ENCODE results near the gene C4orf46. TPM values are rescaled to one million over a fixed set of nuclear protein-coding genes. Genes with fewer than 3 reads are reported as not detected.

C4orf46 gene
- total RNA-seq, 1 donor from 2014 or later = 34.2 TPM

GRCh38 chr4:158656439-158656838 is 15.2 kb downstream of the C4orf46 start:
- DNase-seq (ENCODE audit: low read depth) = no peak

- DNase-seq (ENCODE audit: low read depth) = no peak
Observed at GRCh38 chr4:158652920-158653319, 18.8 kb downstream of the C4orf46 start.

- no peak for DNase-seq (ENCODE audit: low read depth)
Observed at GRCh38 chr4:158649111-158649680, 22.5 kb downstream of the C4orf46 start.

- DNase-seq (ENCODE audit: low read depth) = peak; percentile 34
Observed at GRCh38 chr4:158644760-158645159, 26.9 kb downstream of the C4orf46 start.

- DNase-seq (ENCODE audit: low read depth) = no peak
Observed at GRCh38 chr4:158644356-158644755, 27.3 kb downstream of the C4orf46 start.

- no peak for DNase-seq (ENCODE audit: low read depth)
Observed at GRCh38 chr4:158636619-158637018, 35.1 kb downstream of the C4orf46 start.

- peak; percentile 76 for DNase-seq (ENCODE audit: low read depth)
Observed at GRCh38 chr4:158630893-158631292, 40.8 kb downstream of the C4orf46 start.

- DNase-seq (ENCODE audit: low read depth) = peak; percentile 67
Observed at GRCh38 chr4:158625544-158625943, 46.1 kb downstream of the C4orf46 start.

GRCh38 chr4:158624889-158625478 is 46.7 kb downstream of the C4orf46 start:
- peak; percentile 75 for DNase-seq (ENCODE audit: low read depth)

- no peak for DNase-seq (ENCODE audit: low read depth)
Observed at GRCh38 chr4:158622251-158622650, 49.4 kb downstream of the C4orf46 start.

- no peak for DNase-seq (ENCODE audit: low read depth)
Observed at GRCh38 chr4:158621729-158622128, 50.0 kb downstream of the C4orf46 start.

GRCh38 chr4:158617956-158618355 is 53.7 kb downstream of the C4orf46 start:
- no peak for DNase-seq (ENCODE audit: low read depth)

Other genes starting within 250 kb of the C4orf46 start
- 0.11 TPM in 1 of 2 replicates, not detected in the other for gene RXFP1, start 150.0 kb downstream of the C4orf46 start, total RNA-seq
- 21.9 and 25.4 TPM in 2 replicates for gene ETFDH, start 409 bp upstream of the C4orf46 start, total RNA-seq
- gene PPID, start 51.5 kb upstream of the C4orf46 start, total RNA-seq = 48.2 and 51.6 TPM in 2 replicates
- 21.3 and 42.9 TPM in 2 replicates for gene FNIP2, start 97.1 kb upstream of the C4orf46 start, total RNA-seq